GM12875 (cell line): ENCODE results near the gene CDK1.
"Not testable (repeated sequence)": the region's sequence is repeated elsewhere in the genome, so short reads cannot be mapped to it uniquely, and the experiment has no call there.

Experiments
- H3K4me3 ChIP-seq: one replicate; pipeline ENCODE4 v1.5.1; 2011; ENCODE audit warnings: low read depth, low read length, control low read depth
- TF ChIP-seq, protein P1 (sequence below): IDR thresholded peaks from 2 replicates; pipeline ENCODE4 v1.5.1; 2011; ENCODE audit warnings: low read depth, mild to moderate bottlenecking, control low read depth, inconsistent platforms, low read length, moderate library complexity, borderline replicate concordance; ENCODE audit not compliant: insufficient read depth

Gene CDK1

DNA sequence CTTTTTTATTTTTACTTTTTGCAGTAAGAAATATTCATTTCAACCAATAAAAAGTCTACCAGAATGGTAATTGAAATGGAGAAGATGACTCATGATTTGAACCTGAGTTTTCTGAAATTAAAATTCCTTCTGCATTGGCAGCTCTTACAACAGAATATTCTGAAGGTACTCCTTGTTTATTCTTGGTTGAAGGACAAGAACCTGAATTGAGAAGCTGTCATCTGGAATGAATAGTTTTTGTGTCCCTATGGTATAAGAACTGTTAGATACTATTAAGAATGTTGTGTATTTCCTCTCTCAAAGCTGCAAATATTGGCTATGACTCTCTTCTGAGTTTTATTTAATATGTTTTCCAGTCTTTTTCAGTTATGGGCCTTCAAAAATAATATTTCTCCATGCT, 56.1 kb downstream of the CDK1 start:
- no peak overlapping the region for H3K4me3 ChIP-seq
- TF ChIP-seq, protein P1, sequence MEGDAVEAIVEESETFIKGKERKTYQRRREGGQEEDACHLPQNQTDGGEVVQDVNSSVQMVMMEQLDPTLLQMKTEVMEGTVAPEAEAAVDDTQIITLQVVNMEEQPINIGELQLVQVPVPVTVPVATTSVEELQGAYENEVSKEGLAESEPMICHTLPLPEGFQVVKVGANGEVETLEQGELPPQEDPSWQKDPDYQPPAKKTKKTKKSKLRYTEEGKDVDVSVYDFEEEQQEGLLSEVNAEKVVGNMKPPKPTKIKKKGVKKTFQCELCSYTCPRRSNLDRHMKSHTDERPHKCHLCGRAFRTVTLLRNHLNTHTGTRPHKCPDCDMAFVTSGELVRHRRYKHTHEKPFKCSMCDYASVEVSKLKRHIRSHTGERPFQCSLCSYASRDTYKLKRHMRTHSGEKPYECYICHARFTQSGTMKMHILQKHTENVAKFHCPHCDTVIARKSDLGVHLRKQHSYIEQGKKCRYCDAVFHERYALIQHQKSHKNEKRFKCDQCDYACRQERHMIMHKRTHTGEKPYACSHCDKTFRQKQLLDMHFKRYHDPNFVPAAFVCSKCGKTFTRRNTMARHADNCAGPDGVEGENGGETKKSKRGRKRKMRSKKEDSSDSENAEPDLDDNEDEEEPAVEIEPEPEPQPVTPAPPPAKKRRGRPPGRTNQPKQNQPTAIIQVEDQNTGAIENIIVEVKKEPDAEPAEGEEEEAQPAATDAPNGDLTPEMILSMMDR, result no peak

- TF ChIP-seq, protein P1, result no peak
- no peak overlapping the region for H3K4me3 ChIP-seq
Observed at GRCh38 chr10:60835049-60835448, 56.8 kb downstream of the CDK1 start.

DNA sequence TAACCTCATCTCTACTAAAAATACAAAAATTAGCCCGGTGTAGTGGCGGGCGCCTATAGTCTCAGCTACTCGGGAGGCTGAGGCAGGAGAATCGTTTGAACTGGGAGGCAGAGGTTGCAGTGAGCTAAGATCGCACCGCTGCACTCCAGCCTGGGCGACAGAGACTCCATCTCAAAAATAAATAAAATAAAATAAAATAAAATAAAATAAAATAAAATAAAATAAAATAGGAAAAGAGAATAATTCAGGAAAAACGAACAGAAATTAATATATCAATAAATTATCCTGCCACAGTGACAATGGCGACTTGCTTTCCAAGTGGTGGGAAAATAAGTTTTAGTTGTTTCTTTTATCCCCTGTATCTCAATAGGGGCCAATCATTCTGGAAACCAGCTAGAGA, 62.9 kb downstream of the CDK1 start:
- H3K4me3 ChIP-seq, result not testable (repeated sequence)

GRCh38 chr10:60842694-60843093, 64.4 kb downstream of the CDK1 start:
- TF ChIP-seq, protein P1, result no peak
- no peak overlapping the region for H3K4me3 ChIP-seq
